Measurements from ENCODE around the gene LRRK1.

LRRK1 gene

GRCh38 chr15:101090428-101090790 is 171.3 kb downstream of the LRRK1 start:
- TF ChIP-seq TCF12 (IDR thresholded peaks at IDR 0.05; ENCODE audit: low read depth) (no peak), EGR1 (IDR thresholded peaks at IDR 0.05) (no peak), CREB1 (IDR thresholded peaks at IDR 0.05; ENCODE audit: low read depth) (no peak), TAF1 (IDR thresholded peaks at IDR 0.05; ENCODE audit: low read depth) (no peak), FOXM1 (IDR thresholded peaks at IDR 0.05; ENCODE audit: borderline replicate concordance, low read depth) (no peak), CEBPB (IDR thresholded peaks at IDR 0.05) (no peak), EP300 (IDR thresholded peaks at IDR 0.05; ENCODE audit: borderline replicate concordance) (no peak), NFIC (IDR thresholded peaks at IDR 0.05) (no peak), ZBTB7A (IDR thresholded peaks at IDR 0.05; ENCODE audit: low read depth) (no peak), YY1 (IDR thresholded peaks at IDR 0.05; ENCODE audit: low read depth) (no peak), RAD21 (IDR thresholded peaks at IDR 0.05; ENCODE audit: low read depth) (no peak), REST (IDR thresholded peaks at IDR 0.05; ENCODE audit: low read depth) (no peak)
- TF ChIP-seq, protein P1, sequence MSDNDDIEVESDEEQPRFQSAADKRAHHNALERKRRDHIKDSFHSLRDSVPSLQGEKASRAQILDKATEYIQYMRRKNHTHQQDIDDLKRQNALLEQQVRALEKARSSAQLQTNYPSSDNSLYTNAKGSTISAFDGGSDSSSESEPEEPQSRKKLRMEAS (IDR thresholded peaks at IDR 0.05), result no peak
- TF ChIP-seq, protein P2, sequence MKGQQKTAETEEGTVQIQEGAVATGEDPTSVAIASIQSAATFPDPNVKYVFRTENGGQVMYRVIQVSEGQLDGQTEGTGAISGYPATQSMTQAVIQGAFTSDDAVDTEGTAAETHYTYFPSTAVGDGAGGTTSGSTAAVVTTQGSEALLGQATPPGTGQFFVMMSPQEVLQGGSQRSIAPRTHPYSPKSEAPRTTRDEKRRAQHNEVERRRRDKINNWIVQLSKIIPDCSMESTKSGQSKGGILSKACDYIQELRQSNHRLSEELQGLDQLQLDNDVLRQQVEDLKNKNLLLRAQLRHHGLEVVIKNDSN (IDR thresholded peaks at IDR 0.05), result no peak

DNA sequence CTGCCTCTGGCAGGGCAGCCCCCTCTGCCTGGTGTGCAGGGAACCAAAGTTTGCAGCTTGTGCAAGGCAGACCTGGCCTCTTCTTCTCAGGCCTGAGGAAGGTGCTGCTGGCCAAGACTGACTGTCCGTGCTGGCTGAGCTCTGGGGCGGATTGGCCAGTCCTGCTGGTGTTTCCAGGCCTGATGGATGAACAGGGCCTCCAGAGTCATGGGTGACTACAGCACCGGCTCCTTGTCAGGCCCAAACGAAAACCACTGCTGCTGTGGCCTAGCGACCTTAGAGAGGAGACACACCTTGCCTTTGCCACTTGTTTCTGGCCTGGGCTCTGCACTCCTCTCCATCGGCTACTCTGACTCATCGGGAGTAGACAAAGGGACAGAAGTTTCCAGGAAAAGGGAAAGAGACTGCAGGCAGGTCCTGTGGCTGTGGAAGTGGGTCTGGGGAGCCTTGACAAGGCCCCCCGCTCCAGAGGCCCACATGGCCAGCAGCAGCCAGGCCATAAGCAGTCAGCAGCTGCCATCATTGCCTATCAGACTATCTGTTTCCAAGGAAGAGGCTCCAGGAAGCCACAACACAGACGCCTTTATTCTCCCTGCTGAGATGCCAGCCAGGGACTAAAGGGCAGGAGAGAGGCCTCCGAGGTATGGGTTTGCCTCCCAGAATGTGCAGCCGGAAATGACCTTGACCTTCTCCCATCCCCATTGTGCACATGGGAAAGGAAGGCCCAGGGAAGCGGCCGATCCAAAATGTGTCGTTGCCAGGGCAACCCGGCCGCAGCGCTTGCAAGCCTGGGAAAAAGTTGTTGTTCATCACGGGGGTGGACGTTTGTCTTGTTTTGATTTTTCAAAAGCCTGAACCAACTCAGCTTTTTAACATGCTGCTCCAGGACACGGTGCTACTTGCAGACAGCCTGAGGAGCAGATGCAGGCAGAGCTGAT is 172.2 kb downstream of the LRRK1 start:
- TF ChIP-seq TCF12 (IDR thresholded peaks at IDR 0.05; ENCODE audit: low read depth) (no peak), RAD21 (IDR thresholded peaks at IDR 0.05; ENCODE audit: low read depth) (no peak), TEAD4 (IDR thresholded peaks at IDR 0.05) (no peak), NFIC (IDR thresholded peaks at IDR 0.05) (no peak), YY1 (IDR thresholded peaks at IDR 0.05; ENCODE audit: low read depth) (no peak), EGR1 (IDR thresholded peaks at IDR 0.05) (no peak), EP300 (IDR thresholded peaks at IDR 0.05; ENCODE audit: borderline replicate concordance) (no peak), CREB1 (IDR thresholded peaks at IDR 0.05; ENCODE audit: low read depth) (no peak), ZBTB7A (IDR thresholded peaks at IDR 0.05; ENCODE audit: low read depth) (no peak), REST (IDR thresholded peaks at IDR 0.05; ENCODE audit: low read depth) (no peak), TAF1 (IDR thresholded peaks at IDR 0.05; ENCODE audit: low read depth) (no peak), CEBPB (IDR thresholded peaks at IDR 0.05) (no peak), FOXM1 (IDR thresholded peaks at IDR 0.05; ENCODE audit: borderline replicate concordance, low read depth) (no peak)
- TF ChIP-seq, protein P1 (IDR thresholded peaks at IDR 0.05), result no peak
- TF ChIP-seq, protein P2 (IDR thresholded peaks at IDR 0.05), result no peak

DNA sequence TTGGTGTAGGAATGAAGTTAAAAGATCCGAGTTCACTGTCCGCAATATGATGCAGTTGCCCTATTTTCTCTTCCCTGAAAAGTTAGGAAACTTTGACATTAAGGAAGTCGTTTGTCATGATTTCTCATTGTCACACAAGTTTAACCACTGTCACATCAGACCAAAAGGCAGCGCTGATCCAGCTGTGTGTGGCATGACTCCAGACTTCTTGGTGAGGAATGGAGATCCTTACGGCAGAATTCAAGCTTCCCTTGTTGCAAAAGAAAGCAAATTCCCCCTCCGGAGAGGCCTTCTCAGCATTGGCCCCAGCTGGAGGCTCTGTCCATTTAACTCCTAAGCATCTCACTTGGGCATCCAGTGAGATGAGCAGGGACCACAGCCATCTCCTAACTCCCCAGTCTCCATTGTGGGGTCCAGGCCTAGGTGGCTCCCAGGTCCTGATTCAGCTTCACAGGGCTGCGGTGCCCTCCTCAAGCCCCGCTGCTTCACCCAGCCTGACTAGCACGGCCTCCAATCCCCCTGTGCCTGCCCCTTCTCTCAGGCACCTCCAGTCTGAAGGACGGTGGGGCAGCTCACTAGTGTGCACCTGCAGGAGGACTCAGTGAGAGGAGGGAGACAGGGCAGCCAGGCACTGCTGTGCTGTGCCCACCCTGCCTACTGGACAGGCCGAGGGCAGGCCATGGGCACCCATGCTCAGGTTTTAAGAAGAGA is 173.2 kb downstream of the LRRK1 start:
- TF ChIP-seq FOXM1 (IDR thresholded peaks at IDR 0.05; ENCODE audit: borderline replicate concordance, low read depth), result no peak
- TF ChIP-seq TAF1 (IDR thresholded peaks at IDR 0.05; ENCODE audit: low read depth), result no peak
- TF ChIP-seq CREB1 (IDR thresholded peaks at IDR 0.05; ENCODE audit: low read depth), result no peak
- TF ChIP-seq REST (IDR thresholded peaks at IDR 0.05; ENCODE audit: low read depth), result no peak
- no peak for TF ChIP-seq CEBPB (IDR thresholded peaks at IDR 0.05)

DNA sequence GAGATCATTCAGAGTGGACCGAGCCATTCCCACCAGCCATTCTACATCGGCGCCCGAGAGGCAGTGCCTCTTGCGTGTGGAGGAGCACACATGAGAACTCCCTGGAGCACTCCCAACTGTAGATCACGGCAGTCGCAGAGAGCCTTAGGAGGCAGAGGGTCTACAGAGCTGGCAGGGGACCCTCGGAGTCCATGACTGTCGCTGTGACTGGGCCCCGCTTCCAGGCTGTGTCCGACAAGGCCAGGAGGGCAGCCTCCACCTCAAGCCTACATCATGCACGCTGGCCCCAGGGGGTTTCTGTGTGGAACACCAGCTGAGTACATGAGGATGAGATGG is 173.7 kb downstream of the LRRK1 start:
- TF ChIP-seq FOXM1 (IDR thresholded peaks at IDR 0.05; ENCODE audit: borderline replicate concordance, low read depth), result no peak
- TF ChIP-seq, protein P2 (IDR thresholded peaks at IDR 0.05), result no peak
- TF ChIP-seq CREB1 (IDR thresholded peaks at IDR 0.05; ENCODE audit: low read depth), result no peak
- TF ChIP-seq REST (IDR thresholded peaks at IDR 0.05; ENCODE audit: low read depth), result no peak
- TF ChIP-seq TAF1 (IDR thresholded peaks at IDR 0.05; ENCODE audit: low read depth), result no peak
- TF ChIP-seq, protein P1 (IDR thresholded peaks at IDR 0.05), result no peak
